Endothelial cell of umbilical vein (primary cell): ENCODE measurements around the gene KIR3DL3. TPM values are rescaled to one million over a fixed set of nuclear protein-coding genes. Genes with fewer than 3 reads are reported as not detected.
"Not testable (repeated sequence)": the region's sequence is repeated elsewhere in the genome, so short reads cannot be mapped to it uniquely, and the experiment has no call there.

Source experiments
- BruUV-seq: library from RNA; stranded (reverse); fragments of 400-500 nt; replicated peaks from 2 replicates; lab custom pipeline; 2021; lab: Mats Ljungman, UMichigan
- CTCF ChIA-PET: fragments of 300-600, 350-600 bp; sonication (Branson Sonifier 250); formaldehyde crosslinking; loops from one replicate; lab custom pipeline; 2021; ENCODE audit warnings: antibody characterized with exemption, inconsistent platforms; lab: Charles Lee
- POLR2A ChIA-PET: fragments of 300-600, 350-600 bp; sonication (Branson Sonifier 250); formaldehyde crosslinking; loops from one replicate; lab custom pipeline; 2021; ENCODE audit warnings: antibody characterized with exemption, inconsistent platforms; lab: Charles Lee
- DNase-seq: peaks from one replicate; pipeline ENCODE4 v3.0.0-alpha.2; 2011; ENCODE audit warnings: low read depth, low spot score
- FAIRE-seq: peaks from 2 replicates; lab custom pipeline; 2011; peaks lifted over from hg19 to GRCh38; lab: Jason Lieb, UNC
- H2AFZ ChIP-seq: 2 replicates; pipeline ENCODE4 v1.6.0; 2012; ENCODE audit warnings: low read depth, low read length, control low read depth, inconsistent platforms
- H3K27ac ChIP-seq: 2 replicates; pipeline ENCODE4 v1.5.1; 2011; ENCODE audit warnings: low read depth, mild to moderate bottlenecking, control low read depth, low read length, moderate library complexity; ENCODE audit not compliant: insufficient read depth
- H3K27me3 ChIP-seq, 2 experiments: 2 replicates each; pipeline versions ENCODE4 v1.6.0 to v1.6.1; 2011; ENCODE audit warnings: low read length in 2 of 2, mixed read lengths in 1 of 2; ENCODE audit not compliant: control insufficient read depth in 2 of 2, insufficient read depth in 2 of 2
- H3K36me3 ChIP-seq, 2 experiments: 2 replicates in 1 of 2; 3 replicates in 1 of 2; pipeline ENCODE4 v1.5.1; 2011; ENCODE audit warnings: low read length in 2 of 2, mild to moderate bottlenecking in 1 of 2, moderate library complexity in 1 of 2; ENCODE audit not compliant: control insufficient read depth in 2 of 2, insufficient read depth in 2 of 2; ENCODE audit errors: extremely low read depth in 1 of 2
- H3K4me1 ChIP-seq: 3 replicates; pipeline ENCODE4 v1.5.1; 2011; ENCODE audit warnings: mild to moderate bottlenecking, low read length; ENCODE audit not compliant: control insufficient read depth, insufficient read depth; ENCODE audit errors: extremely low read depth
- H3K4me2 ChIP-seq: 2 replicates; pipeline ENCODE4 v1.6.1; 2011; ENCODE audit warnings: low read length, control low read depth, mixed read lengths; ENCODE audit not compliant: insufficient read depth
- H3K4me3 ChIP-seq, 3 experiments: fragments of 200-600 bp in 1 of 3; sonication (generic), shearing (Covaris generic) in 1 of 3; replicated peaks in 1 of 3; 2 replicates each; pipeline ENCODE4 v1.5.1; 2011 to 2016; ENCODE audit warnings: control low read depth in 3 of 3, low read length in 3 of 3, mild to moderate bottlenecking in 2 of 3, inconsistent platforms in 1 of 3, low read depth in 1 of 3, moderate library complexity in 1 of 3; ENCODE audit not compliant: insufficient read depth in 1 of 3
- H3K79me2 ChIP-seq: 2 replicates; pipeline ENCODE4 v1.6.0; 2012; ENCODE audit warnings: low read length, inconsistent platforms; ENCODE audit not compliant: control insufficient read depth, insufficient read depth
- H3K9ac ChIP-seq: replicated peaks from 2 replicates; pipeline ENCODE3; 2011; ENCODE audit warnings: low read length, control low read depth; ENCODE audit not compliant: insufficient read depth; ENCODE audit errors: extremely low read depth
- H3K9me1 ChIP-seq: replicated peaks from 3 replicates; pipeline ENCODE4 v1.6.0; 2011; ENCODE audit warnings: mild to moderate bottlenecking, low read length; ENCODE audit not compliant: control insufficient read depth, insufficient read depth; ENCODE audit errors: extremely low read depth
- H3K9me3 ChIP-seq: replicated peaks from 2 replicates; pipeline ENCODE4 v1.5.1; 2012; ENCODE audit warnings: low read length, inconsistent platforms; ENCODE audit not compliant: control insufficient read depth, insufficient read depth
- H4K20me1 ChIP-seq: replicated peaks from 2 replicates; pipeline ENCODE3; 2011; ENCODE audit warnings: mild to moderate bottlenecking, low read length; ENCODE audit not compliant: control insufficient read depth, insufficient read depth; ENCODE audit errors: extremely low read depth
- EZH2 ChIP-seq: IDR thresholded peaks from 2 replicates; pipeline ENCODE4 v1.6.1; 2012; ENCODE audit warnings: borderline replicate concordance, low read depth, mild to moderate bottlenecking, moderate library complexity, low read length, inconsistent platforms; ENCODE audit not compliant: severe bottlenecking
- FOS ChIP-seq: IDR thresholded peaks from 2 replicates; pipeline ENCODE4 v1.6.1; 2011; ENCODE audit warnings: mild to moderate bottlenecking, low read length, moderate library complexity, borderline replicate concordance; ENCODE audit not compliant: insufficient read depth
- GATA2 ChIP-seq: IDR thresholded peaks from 2 replicates; pipeline ENCODE4 v1.7.0; 2011; ENCODE audit warnings: low read depth, mild to moderate bottlenecking, moderate library complexity, mixed read lengths, low read length; ENCODE audit not compliant: insufficient read length, insufficient read depth
- JUN ChIP-seq: IDR thresholded peaks from 2 replicates; pipeline ENCODE4 v1.6.1; 2011; ENCODE audit warnings: borderline replicate concordance, low read depth; ENCODE audit not compliant: insufficient read length, insufficient read depth
- MAX ChIP-seq: IDR thresholded peaks from 2 replicates; pipeline ENCODE4 v1.6.1; 2011; ENCODE audit not compliant: insufficient read depth, insufficient read length
- MYC ChIP-seq: IDR thresholded peaks from one replicate; pipeline ENCODE4 v1.6.1; 2011; ENCODE audit warnings: mild to moderate bottlenecking, low read depth, low read length
- dilution Hi-C: fragments of 300-500 bp; cut with MboI; formaldehyde crosslinking; loops from one replicate; pipeline ENCODE4 v1.15.0; 2019; ENCODE audit warnings: low sequenced_read_pairs; ENCODE audit not compliant: extremely low pct_ligation_motif_present
- intact Hi-C: fragments of 100-400 bp; cut with micrococcal nuclease; formaldehyde crosslinking; loops from one replicate; pipeline ENCODE4 v1.10.0; 2022
- polyA plus RNA-seq, 4 experiments: library from polyadenylated mRNA; depleted of rRNA in 3 of 4; stranded (reverse) in 3 of 4; unstranded in 1 of 4; fragments of >200 nt; gene quantifications; 2 replicates each; pipeline versions ENCODE4 v1.2.1 to v1.2.3, GENCODE V29; 2011 to 2012; ENCODE audit warnings: missing spikeins in 1 of 4
- total RNA-seq: library from RNA; stranded (reverse); gene quantifications from 2 replicates; pipeline ENCODE4 v1.2.3, GENCODE V29; 2021

KIR3DL3 gene
- total and polyA plus RNA-seq, 2 donors (not counting 3 experiments of a cell fraction or from before 2014, with no cell fraction given) = not detected

- no TSS peak for BruUV-seq
- Histone ChIP-seq H3K4me3 (no peak overlapping the region), H3K9me3 (peaks cover 2% of the 10 kb centered on the region), H3K36me3 (no peaks in the 10 kb centered on the region), H3K4me2 (no peak overlapping the region), H3K27ac (no peak overlapping the region), H3K79me2 (no peaks in the 10 kb centered on the region), H3K9me1 (no peaks in the 10 kb centered on the region), H2AFZ (no peak overlapping the region), H3K27me3 (no peaks in the 10 kb centered on the region), H3K4me1 (no peaks in the 10 kb centered on the region), H4K20me1 (no peaks in the 10 kb centered on the region), H3K9ac (no peak overlapping the region)
- DNase-seq (no peak), FAIRE-seq (no peak)
- dilution Hi-C loops = no loop called here
- ChIA-PET CTCF (no interaction called here), POLR2A (no interaction called here)
- TF ChIP-seq MAX (no peak), JUN (no peak), FOS (no peak), EZH2 (no peak), MYC (no peak), GATA2 (no peak)
- intact Hi-C loops = no loop called here
Observed at GRCh38 chr19:54696766-54697165, 27.5 kb upstream of the KIR3DL3 start.

- H3K4me1 ChIP-seq, H3K4me2 ChIP-seq, POLR2A ChIA-PET, H3K4me3 ChIP-seq, H2AFZ ChIP-seq, H3K9me1 ChIP-seq, H3K9ac ChIP-seq, H3K79me2 ChIP-seq, dilution Hi-C loops, CTCF ChIA-PET, DNase-seq, H3K9me3 ChIP-seq, FAIRE-seq, H3K27me3 ChIP-seq, H3K36me3 ChIP-seq, BruUV-seq, H4K20me1 ChIP-seq, intact Hi-C loops, H3K27ac ChIP-seq: not testable (repeated sequence)
Observed at GRCh38 chr19:54697716-54698115, 26.5 kb upstream of the KIR3DL3 start.
